T-helper 17 cell (primary cell): Measurements from ENCODE around the gene ASZ1. TPM values are rescaled to one million over a fixed set of nuclear protein-coding genes. Genes with fewer than 3 reads are reported as not detected.
"Not testable (repeated sequence)": the region's sequence is repeated elsewhere in the genome, so short reads cannot be mapped to it uniquely, and the experiment has no call there.

Experiments
- ATAC-seq: fragments of 150-1000 bp; cut with Tn5 transposase; 2 replicates; pipeline ENCODE4 v1.10.0; 2021; ENCODE audit warnings: mild to moderate bottlenecking, moderate library complexity
- DNase-seq, 3 donors: peaks; one replicate each; pipeline versions ENCODE4 v3.0.0 to v3.0.0-alpha.2; 2020 to 2021
- H3K9me3 ChIP-seq: one replicate; pipeline ENCODE4 v1.7.0; 2013; ENCODE audit warnings: low read length, mild to moderate bottlenecking; ENCODE audit not compliant: control insufficient read depth, poor library complexity, severe bottlenecking
- H3K27ac Mint-ChIP-seq: one replicate; pipeline ENCODE4 v1.8.0; 2022; ENCODE audit warnings: mild to moderate bottlenecking, moderate library complexity, mixed read lengths
- H3K27me3 Mint-ChIP-seq: one replicate; pipeline ENCODE4 v1.8.0; 2022; ENCODE audit warnings: mixed read lengths
- H3K36me3 Mint-ChIP-seq: one replicate; pipeline ENCODE4 v1.8.0; 2022; ENCODE audit warnings: low read depth, mixed read lengths
- H3K4me1 Mint-ChIP-seq: one replicate; pipeline ENCODE4 v1.8.0; 2022; ENCODE audit warnings: mild to moderate bottlenecking, mixed read lengths
- H3K4me3 Mint-ChIP-seq: one replicate; pipeline ENCODE4 v1.8.0; 2022; ENCODE audit warnings: mild to moderate bottlenecking, moderate library complexity, mixed read lengths
- total RNA-seq, 4 donors: library from RNA in 2 of 4; stranded (reverse) in 2 of 4; gene quantifications; one replicate each; pipeline ENCODE4 v1.2.3 and lab custom pipeline; 2022 to 2026

Gene ASZ1, protein sequence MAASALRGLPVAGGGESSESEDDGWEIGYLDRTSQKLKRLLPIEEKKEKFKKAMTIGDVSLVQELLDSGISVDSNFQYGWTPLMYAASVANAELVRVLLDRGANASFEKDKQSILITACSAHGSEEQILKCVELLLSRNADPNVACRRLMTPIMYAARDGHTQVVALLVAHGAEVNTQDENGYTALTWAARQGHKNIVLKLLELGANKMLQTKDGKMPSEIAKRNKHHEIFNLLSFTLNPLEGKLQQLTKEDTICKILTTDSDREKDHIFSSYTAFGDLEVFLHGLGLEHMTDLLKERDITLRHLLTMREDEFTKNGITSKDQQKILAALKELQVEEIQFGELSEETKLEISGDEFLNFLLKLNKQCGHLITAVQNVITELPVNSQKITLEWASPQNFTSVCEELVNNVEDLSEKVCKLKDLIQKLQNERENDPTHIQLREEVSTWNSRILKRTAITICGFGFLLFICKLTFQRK
- not detected for total RNA-seq
- 0 reads per million in 2 donors for total RNA-seq (lab: John Stamatoyannopoulos, UW)

DNA sequence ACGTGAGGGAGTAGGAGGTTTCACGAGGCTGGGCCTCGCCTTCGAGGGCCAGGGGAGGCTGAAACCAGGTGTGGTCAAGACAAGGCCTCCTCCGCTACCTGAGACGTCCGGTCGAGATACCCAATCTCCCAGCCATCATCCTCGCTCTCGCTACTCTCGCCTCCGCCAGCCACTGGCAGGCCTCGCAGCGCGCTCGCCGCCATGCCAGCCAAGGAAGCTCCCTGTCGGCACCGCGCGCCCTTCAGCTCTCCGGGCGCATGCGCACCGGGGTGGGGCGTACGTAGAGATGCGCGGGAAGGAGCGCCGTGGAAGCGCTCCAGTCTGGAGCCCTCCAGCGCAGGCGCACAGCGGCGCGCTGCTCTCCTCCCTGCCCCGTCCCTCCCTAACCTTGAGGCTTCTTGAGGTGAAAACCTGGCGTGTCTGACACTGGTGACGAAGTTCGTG, at the start of gene ASZ1:
TSS of gene ASZ1 (minus strand) at position 236 of the 444 bp plus-strand sequence. CDS start at position 203, 33 bp downstream.
- H3K9me3 ChIP-seq, result no peaks in the 10 kb centered on the region
- no peak for ATAC-seq
- H3K27ac Mint-ChIP-seq, result no peak within 1 kb of the TSS
- no peaks in the 10 kb centered on the region for H3K36me3 Mint-ChIP-seq
- DNase-seq, result no peak
- no peaks in the 10 kb centered on the region for H3K27me3 Mint-ChIP-seq
- no peak within 1 kb of the TSS for H3K4me3 Mint-ChIP-seq
- H3K4me1 Mint-ChIP-seq, result no peaks in the 10 kb centered on the region

DNA sequence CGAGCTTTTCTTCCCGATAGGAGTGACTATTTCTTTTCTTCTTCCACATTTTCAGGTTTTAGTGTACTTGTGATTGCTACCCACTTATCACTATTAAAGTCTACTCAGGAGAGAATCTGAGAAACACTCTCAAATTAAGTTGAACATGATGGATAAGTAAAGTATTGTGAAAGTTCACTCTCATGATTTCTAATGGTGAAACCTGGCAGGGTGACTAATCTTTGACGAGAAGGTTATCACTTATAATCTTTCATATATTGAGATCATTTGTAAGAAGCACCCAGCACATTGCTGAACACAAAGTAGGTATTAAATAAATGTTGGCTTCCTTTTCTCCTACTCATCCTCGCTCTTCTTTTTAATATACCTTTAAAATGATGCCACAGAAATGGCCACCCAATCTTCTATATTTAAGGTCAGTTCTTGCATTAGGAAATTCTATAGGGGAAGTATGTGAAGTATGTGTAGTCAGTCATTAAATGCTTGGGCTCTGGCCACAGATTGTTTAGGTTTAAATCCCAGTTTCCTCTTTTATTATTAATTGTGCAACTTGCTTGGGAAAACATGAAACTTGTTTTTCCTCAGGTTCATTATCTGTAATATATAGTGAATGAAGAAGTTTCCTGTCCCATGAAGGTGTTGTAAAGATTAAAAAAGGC, 49.4 kb upstream of the ASZ1 start:
- H3K9me3 ChIP-seq, result no peaks in the 10 kb centered on the region
- no peak overlapping the region for H3K27ac Mint-ChIP-seq
- DNase-seq, result no peak
- H3K4me3 Mint-ChIP-seq, result no peak overlapping the region
- ATAC-seq, result no peak
- H3K4me1 Mint-ChIP-seq, result no peaks in the 10 kb centered on the region
- no peaks in the 10 kb centered on the region for H3K36me3 Mint-ChIP-seq
- peaks cover 26% of the 10 kb centered on the region for H3K27me3 Mint-ChIP-seq

DNA sequence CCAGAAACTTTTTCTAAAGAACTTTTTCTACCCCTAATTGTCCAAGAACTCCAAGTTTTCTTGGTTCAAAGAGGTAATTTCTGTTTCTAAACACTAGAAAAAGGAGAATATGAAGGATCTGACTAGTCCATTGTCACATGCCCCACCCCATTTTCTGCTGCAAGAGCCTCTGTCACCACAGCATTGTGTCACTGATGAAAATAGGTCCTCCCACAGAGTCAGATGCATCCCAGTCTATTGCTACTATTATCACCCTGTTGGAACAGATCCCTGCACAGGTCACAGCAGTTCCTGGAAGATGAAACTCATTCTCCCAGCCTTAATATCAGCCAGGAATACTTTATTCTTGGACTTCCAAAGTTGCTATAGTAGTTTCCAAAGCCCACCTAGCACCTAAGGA, 45.0 kb upstream of the ASZ1 start:
- H3K9me3 ChIP-seq, result no peaks in the 10 kb centered on the region
- ATAC-seq (no peak), DNase-seq (no peak)
- Mint-ChIP-seq H3K4me1 (no peaks in the 10 kb centered on the region), H3K36me3 (no peaks in the 10 kb centered on the region), H3K27ac (no peak overlapping the region), H3K27me3 (peaks cover 13% of the 10 kb centered on the region), H3K4me3 (no peak overlapping the region)

DNA sequence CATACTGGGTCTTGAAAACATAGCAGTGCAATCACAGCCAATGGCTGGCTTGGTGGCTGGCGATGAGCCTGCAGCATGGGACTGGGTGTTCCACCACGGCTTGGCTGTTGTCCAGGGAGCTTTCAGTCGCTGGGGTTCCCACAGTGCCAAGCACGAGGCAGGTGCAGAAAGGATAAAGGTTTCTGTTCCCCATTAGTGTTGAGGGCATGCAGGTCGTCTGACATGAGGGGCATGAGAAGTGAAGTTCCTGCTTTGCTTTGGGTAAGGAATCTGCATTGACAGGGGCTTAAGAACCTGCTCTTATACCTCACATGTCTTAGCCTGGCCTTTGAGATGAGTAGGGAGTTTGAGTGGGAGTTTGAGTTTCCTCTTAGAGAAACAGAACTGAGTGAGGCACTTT, 43.5 kb upstream of the ASZ1 start:
- H3K9me3 ChIP-seq, result no peaks in the 10 kb centered on the region
- ATAC-seq (no peak), DNase-seq (no peak)
- peaks cover 5% of the 10 kb centered on the region for H3K27me3 Mint-ChIP-seq
- H3K4me3 Mint-ChIP-seq, result no peak overlapping the region
- H3K4me1 Mint-ChIP-seq, result no peaks in the 10 kb centered on the region
- no peak overlapping the region for H3K27ac Mint-ChIP-seq
- H3K36me3 Mint-ChIP-seq, result no peaks in the 10 kb centered on the region

DNA sequence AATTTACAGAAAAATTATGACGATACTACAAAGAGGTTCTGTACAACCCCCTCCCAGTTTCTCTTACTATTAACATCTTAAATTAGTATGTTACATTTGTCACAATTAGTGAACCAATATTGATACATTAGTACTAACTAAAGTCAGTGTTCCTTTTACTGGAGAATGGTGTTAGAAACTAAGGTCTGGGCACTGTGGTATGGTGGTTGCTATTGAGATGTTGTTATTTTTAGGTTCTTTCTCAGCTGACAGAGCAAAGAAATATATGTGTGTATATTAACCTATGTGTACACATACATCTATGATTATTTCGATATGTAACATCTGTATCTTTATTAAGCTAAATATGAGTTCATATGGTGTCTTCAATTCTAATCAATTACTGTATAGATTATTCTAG, 40.9 kb upstream of the ASZ1 start:
- ATAC-seq (no peak), DNase-seq (no peak)
- Mint-ChIP-seq H3K27ac (no peak overlapping the region), H3K36me3 (no peaks in the 10 kb centered on the region), H3K4me1 (no peaks in the 10 kb centered on the region), H3K27me3 (no peaks in the 10 kb centered on the region), H3K4me3 (no peak overlapping the region)
- no peaks in the 10 kb centered on the region for H3K9me3 ChIP-seq

DNA sequence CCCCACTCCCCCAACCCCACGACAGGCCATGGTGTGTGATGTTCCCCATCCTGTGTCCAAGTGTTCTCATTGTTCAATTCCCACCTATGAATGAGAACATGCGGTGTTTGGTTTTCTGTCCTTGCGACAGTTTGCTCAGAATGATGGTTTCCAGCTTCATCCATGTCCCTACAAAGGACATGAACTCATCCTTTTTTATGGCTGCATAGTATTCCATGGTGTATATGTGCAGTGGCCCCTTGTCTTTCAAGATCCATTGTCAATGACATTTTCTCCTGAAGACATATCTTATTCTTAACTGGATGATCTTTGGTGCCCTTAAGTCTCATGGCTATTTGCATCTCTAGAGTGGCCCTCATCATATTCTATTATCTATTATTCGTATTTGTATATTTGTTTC, 33.5 kb upstream of the ASZ1 start:
- not testable (repeated sequence) for H3K27ac Mint-ChIP-seq, ATAC-seq, H3K27me3 Mint-ChIP-seq, H3K4me1 Mint-ChIP-seq, H3K9me3 ChIP-seq, H3K36me3 Mint-ChIP-seq, DNase-seq, H3K4me3 Mint-ChIP-seq

DNA sequence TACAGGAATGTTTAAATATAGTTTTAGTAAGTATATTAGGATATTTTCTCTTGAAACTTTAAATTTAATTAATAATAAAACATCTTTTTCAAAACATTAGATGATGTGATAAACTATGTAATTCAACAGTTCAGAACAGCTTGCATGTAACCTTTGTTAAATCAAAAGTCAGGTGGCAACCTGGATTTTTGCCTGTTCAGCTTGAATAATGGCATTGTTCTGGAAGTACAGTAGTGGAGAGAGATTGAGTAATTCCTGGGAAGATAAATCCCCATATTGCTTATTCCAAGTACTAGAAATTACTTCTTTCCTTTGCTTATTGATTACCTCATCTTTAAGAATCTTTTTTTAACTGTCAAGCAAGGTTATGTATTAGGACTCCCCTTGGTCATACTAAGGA, 32.4 kb upstream of the ASZ1 start:
- H3K4me3 Mint-ChIP-seq, result no peak overlapping the region
- no peak overlapping the region for H3K27ac Mint-ChIP-seq
- H3K36me3 Mint-ChIP-seq, result no peaks in the 10 kb centered on the region

DNA sequence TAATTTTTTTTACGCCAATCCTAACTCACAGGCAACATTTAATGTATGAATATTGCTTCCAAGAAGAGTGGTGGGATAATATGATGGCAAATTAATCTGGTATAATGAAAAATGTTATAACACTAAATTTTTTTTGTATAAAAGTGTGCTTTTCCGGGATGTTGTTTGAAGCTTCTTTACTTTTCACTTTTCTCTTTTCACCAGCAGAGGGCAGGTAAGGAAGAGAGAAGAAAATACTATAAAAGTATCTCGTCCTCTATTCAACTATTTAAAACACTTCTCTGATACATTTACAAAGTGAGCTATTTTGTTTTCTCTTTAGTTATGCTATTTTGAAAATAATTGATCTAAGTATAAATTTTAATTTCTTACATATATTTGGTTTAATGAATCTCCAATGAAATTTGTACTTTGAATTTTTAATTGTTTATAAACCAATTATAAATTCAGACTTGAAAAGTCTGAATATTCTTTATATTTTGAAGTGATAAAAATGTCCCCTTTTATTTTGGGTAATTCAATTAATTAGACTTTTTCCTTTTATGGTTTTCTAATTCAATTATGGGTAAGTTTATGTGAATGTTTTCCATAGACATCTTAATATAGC, 31.8 kb upstream of the ASZ1 start:
- DNase-seq (no peak), ATAC-seq (no peak)
- Mint-ChIP-seq H3K4me3 (no peak overlapping the region), H3K27ac (no peak overlapping the region), H3K27me3 (no peaks in the 10 kb centered on the region), H3K36me3 (no peaks in the 10 kb centered on the region), H3K4me1 (peaks cover 2% of the 10 kb centered on the region)
- H3K9me3 ChIP-seq, result no peaks in the 10 kb centered on the region

More for the DNA sequence above, 32.4 kb upstream of the ASZ1 start:
- no peaks in the 10 kb centered on the region for H3K27me3 Mint-ChIP-seq
- no peak for DNase-seq
- ATAC-seq, result no peak
- no peaks in the 10 kb centered on the region for H3K9me3 ChIP-seq
- peaks cover 2% of the 10 kb centered on the region for H3K4me1 Mint-ChIP-seq

DNA sequence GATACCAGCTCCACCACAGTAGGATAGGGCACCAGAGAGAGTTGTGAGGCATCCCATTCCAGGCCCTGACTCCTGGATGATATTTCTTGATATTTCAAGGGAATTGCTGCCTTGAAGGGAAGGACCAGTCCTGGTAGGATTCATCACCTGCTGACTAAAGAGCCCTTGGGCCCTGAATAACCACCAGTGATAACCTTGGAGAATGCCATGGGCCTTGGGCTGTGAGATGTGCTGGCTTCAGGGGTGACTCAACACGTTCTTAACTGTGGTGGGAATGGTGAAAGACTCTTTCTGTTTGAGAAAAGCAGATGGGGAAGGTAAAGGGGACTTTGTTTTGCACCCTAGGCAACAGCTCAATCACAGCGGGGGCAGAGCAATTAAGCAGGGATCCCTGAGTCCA, 21.4 kb upstream of the ASZ1 start:
- Mint-ChIP-seq H3K4me1 (no peaks in the 10 kb centered on the region), H3K27me3 (no peaks in the 10 kb centered on the region), H3K4me3 (no peak overlapping the region), H3K27ac (no peak overlapping the region), H3K36me3 (no peaks in the 10 kb centered on the region)
- no peak for DNase-seq
- ATAC-seq, result no peak
- no peaks in the 10 kb centered on the region for H3K9me3 ChIP-seq

DNA sequence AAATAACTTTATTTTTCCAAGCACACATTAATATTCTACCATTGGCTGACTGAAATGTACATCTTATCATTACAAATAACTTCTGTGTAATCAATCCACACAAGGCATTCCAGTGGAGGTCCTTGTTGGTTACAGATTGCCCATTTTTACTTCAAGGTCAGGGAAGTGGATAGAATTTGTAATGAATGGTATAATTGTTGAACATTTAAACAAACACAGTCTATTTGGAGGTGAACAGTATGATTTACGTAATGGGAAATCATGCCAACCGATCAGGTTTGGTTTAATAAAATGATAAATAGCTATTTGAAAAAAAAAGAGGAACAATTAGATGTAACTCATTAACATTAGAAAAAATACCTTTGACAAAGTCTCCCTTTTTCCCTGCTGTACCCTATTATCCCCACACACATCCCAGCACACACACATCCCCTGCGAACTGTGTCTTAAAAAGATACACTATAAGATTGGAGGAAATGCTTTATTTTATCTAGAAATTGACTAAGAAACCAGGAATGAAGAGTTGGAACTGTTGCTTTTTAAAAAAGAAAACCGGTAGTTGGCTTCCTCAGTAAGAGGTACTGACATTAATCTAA, 19.0 kb upstream of the ASZ1 start:
- Mint-ChIP-seq H3K27me3 (no peaks in the 10 kb centered on the region), H3K4me1 (no peaks in the 10 kb centered on the region), H3K27ac (no peak overlapping the region), H3K36me3 (no peaks in the 10 kb centered on the region), H3K4me3 (no peak overlapping the region)
- no peak for ATAC-seq
- H3K9me3 ChIP-seq, result no peaks in the 10 kb centered on the region
- DNase-seq, result no peak

DNA sequence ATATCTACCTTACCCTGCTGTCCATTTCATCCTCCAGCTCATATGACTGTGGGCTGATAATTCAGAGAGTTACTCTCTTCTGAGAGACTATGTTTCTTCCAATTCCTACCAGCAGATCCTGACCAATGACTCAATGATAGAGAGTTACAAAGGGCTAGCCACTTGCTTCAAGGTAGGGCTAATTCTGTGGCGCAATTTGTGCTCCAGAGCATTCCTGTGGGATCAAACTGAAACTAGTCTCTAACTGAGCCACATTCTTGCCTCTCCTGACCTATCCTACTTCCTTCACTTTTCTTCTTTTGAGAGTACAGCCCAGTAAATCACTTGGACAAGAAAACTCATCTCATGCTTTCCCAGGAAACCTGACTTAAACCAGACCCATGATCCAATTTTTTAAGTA, 17.9 kb upstream of the ASZ1 start:
- DNase-seq (no peak), ATAC-seq (no peak)
- Mint-ChIP-seq H3K27me3 (no peaks in the 10 kb centered on the region), H3K4me3 (no peak overlapping the region), H3K27ac (no peak overlapping the region), H3K36me3 (no peaks in the 10 kb centered on the region), H3K4me1 (no peaks in the 10 kb centered on the region)
- no peaks in the 10 kb centered on the region for H3K9me3 ChIP-seq

DNA sequence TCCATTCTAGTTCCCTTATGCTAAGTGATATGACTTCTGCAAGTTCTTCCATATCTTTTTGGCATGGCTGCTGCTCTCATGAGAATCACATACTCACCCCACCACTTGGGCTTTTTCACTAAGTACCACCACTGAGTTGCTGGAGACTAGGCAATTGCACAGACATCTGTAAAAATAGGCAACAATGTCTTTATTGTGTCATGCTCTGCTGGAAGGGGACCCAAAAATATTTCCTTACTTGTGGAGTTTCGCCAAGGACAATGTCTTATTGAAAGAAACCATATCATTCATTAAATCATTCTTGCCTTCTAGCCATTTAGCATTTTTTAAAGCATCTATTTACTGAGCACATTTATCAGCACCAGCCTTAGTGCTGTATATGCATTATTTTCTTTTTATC, 17.4 kb upstream of the ASZ1 start:
- no peaks in the 10 kb centered on the region for H3K9me3 ChIP-seq
- ATAC-seq (no peak), DNase-seq (no peak)
- Mint-ChIP-seq H3K36me3 (no peaks in the 10 kb centered on the region), H3K4me3 (no peak overlapping the region), H3K27ac (no peak overlapping the region), H3K27me3 (no peaks in the 10 kb centered on the region), H3K4me1 (no peaks in the 10 kb centered on the region)

DNA sequence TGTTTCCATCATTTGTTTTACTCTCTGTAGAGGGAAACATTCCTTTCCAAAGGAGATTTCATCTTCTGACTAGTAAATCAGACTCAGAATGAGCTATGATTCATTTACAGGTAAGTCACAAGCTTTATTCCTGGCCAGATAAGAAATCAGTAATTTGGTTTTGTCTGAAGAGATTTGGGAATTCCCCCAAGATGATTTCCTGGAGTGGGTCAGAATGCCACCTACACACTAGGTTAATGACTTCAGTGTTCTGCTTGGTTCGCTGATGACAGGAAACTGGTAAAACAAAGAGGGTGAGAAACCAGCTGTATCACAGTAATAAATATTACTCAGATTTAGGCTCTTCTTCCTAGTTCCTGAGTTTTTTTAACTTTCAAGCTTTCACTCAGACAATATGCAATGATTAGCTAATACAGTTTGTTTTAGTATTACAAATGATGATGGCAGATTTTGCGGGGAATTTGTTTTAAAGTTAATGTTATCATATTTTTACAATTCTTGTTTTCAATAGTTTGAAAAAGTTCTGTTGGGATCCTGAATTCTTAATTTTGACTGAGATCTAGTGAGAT, 8.3 kb upstream of the ASZ1 start:
- no peaks in the 10 kb centered on the region for H3K27me3 Mint-ChIP-seq
- no peak overlapping the region for H3K27ac Mint-ChIP-seq
- no peaks in the 10 kb centered on the region for H3K9me3 ChIP-seq
- no peaks in the 10 kb centered on the region for H3K36me3 Mint-ChIP-seq
- no peak for DNase-seq
- no peak for ATAC-seq
- H3K4me3 Mint-ChIP-seq, result no peak overlapping the region
- no peaks in the 10 kb centered on the region for H3K4me1 Mint-ChIP-seq
